Urothelium cell line (cell line): ENCODE measurements around the gene FANCL.
"Not testable (repeated sequence)": the region's sequence is repeated elsewhere in the genome, so short reads cannot be mapped to it uniquely, and the experiment has no call there.

ENCODE experiments used
- DNase-seq: peaks from one replicate; pipeline ENCODE4 v3.0.0; 2011; ENCODE audit warnings: low spot score, mixed read lengths
- FAIRE-seq: peaks from 2 replicates; lab custom pipeline; 2011; peaks lifted over from hg19 to GRCh38; lab: Jason Lieb, UNC

FANCL gene

GRCh38 chr2:58240670-58241545, at the start of gene FANCL:
FANCL (minus strand) TSS chr2:58241325; CDS start chr2:58241313, 12 bp downstream.
- DNase-seq: peak; percentile 97
- FAIRE-seq: no peak

DNA sequence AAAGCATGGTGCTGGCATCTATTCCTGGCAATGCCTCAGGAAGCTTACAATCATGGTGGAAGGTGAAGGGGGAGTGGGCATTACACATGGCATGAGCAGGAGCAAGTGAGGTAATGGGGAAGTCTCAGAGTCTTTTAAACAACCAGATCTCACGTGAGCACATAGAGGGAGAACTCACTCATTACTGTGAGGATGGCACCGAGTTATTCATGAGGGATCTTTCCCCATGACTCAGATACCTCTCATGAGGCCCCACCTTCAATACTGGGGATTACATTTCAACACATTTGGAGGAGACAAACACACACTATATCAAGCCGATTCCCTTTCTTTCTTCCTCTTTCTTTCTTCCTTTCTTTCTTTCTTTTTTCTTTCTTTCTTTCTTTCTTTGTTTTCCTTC, 47.9 kb upstream of the FANCL start:
- FAIRE-seq: no peak
- no peak for DNase-seq

DNA sequence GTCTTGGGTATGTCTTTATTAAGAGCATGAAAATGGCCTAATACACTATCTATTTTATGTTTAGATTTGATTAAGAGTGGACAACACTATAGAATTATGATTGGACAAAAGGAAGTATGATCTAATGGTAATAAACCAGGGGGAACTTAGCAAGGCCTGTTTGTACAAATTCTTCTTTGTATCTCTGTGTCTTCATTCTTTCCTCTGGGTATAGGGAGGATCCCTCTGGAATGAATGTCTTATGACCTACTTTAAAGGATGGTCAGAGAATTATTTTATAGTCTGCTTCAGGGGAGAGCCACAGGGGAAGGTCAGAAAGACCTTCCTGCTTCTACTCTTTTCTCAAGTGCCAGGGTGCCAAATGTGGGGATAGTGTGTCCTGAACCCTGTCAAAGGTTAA, 42.8 kb upstream of the FANCL start:
- FAIRE-seq (no peak), DNase-seq (no peak)

DNA sequence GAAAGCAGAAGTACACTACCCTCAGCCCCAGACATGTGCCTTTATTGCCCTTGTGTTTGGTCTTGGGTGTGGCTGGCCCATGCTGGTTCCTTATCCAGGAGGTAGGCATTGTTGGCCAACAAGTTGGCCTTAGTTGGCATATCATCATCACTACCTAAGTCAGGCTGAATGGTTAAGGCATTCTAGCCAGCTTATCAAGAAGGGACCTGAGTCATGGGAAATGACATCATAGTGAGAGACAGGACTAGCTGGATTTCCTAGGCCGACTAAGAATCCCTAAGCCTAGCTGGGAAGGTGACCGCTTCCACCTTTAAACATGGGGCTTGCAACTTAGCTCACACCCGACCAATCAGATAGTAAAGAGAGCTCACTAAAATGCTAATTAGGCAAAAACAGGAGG, 34.0 kb upstream of the FANCL start:
- not testable (repeated sequence) for FAIRE-seq, DNase-seq

DNA sequence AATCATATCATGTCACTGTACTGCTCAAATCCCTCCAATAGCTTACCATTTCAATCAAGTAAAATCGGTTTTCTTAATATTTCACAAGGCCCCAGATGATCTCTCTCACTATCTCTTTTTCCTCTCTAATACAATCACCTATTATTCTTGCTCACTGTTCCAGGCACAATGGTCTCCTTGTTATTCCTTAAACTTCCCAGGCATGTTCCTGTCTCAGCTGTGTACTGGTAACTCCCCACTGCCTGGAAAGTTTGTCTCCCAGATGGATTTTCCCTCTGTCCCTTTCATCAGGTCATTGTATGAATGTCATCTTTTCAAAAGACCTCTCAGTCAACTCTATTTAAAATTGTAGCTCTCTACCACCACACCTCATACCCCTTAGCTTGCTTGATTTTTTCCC, 30.7 kb upstream of the FANCL start:
- DNase-seq (no peak), FAIRE-seq (no peak)

GRCh38 chr2:58268685-58269084, 27.6 kb upstream of the FANCL start:
- no peak for FAIRE-seq
- DNase-seq: no peak

- DNase-seq (no peak), FAIRE-seq (no peak)
These were observed 25.1 kb upstream of the FANCL start for GRCh38 chr2:58266211-58266610.

- FAIRE-seq (no peak), DNase-seq (no peak)
These were observed 20.1 kb upstream of the FANCL start for GRCh38 chr2:58261209-58261608.

DNA sequence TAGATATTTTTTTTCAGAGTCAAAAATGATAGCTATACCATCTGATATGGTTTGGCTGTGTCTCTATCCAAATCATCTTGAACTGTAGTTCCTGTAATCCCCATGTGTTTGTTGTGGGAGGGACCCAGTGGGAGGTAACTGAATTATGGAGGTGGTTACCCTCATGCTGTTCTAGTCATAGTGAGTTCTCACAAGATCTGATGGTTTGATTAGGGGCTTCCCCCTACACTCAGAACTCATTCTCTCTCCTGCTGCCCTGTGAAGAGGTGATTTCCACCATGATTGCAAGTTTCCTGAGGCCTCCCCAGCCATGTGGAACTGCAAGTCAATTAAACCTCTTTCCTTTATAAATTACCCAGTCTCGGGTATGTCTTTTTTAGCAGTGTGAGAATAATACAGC, 17.3 kb upstream of the FANCL start:
- FAIRE-seq, DNase-seq: not testable (repeated sequence)

GRCh38 chr2:58251331-58252201, 10.4 kb upstream of the FANCL start:
- peak; percentile 87 for FAIRE-seq
- not testable (repeated sequence) for DNase-seq

GRCh38 chr2:58241546-58241864, 380 bp upstream of the FANCL start:
- no peak for DNase-seq
- FAIRE-seq: no peak

GRCh38 chr2:58239243-58239925, 1.7 kb downstream of the FANCL start:
- DNase-seq (no peak), FAIRE-seq (no peak)

- FAIRE-seq: no peak
- DNase-seq: no peak
These were observed 3.4 kb downstream of the FANCL start for GRCh38 chr2:58237741-58238140.

- DNase-seq (no peak), FAIRE-seq (no peak)
These were observed 5.1 kb downstream of the FANCL start for GRCh38 chr2:58235984-58236383.

GRCh38 chr2:58235170-58235569, 6.0 kb downstream of the FANCL start:
- no peak for FAIRE-seq
- no peak for DNase-seq

DNA sequence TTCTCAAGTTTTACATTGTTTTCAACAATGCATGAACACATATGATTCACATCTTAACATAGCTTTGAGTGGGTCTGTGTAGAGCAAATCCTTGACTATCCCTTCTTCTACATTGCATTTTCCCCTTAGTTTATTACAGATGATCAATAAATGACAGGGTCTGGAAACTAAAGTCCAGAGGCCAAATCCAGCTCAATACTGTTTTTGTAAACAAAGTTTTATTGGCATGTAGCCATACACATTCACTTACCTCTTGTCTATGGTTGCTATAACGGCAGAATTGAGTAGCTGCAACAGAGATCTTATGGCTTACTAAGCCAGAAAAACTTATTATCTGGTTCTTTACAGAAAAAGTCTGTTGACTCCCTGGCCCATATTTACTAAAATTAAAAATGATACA, 12.8 kb downstream of the FANCL start:
- no peak for DNase-seq
- FAIRE-seq: no peak

- no peak for DNase-seq
- FAIRE-seq: no peak
These were observed 13.8 kb downstream of the FANCL start for GRCh38 chr2:58227171-58227917.

DNA sequence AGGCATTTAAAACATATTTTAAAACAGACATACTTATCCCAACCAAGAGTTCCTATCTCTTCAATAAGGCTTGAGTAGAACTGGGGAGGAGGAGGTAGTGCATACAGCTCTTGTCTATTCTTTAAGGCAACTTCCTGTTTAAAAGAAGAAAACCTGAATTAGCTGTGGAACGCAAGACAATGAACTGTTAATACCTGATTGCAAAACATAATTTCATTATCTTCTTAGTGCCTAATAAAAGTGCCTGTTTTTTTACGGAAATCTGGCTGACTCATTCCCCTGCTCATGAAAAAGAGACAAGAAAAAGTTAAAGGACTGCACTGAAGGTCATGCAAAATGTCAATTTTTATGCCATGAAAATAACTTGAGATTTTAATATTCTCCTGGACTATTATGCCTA, 19.2 kb downstream of the FANCL start:
- DNase-seq (no peak), FAIRE-seq (no peak)

DNA sequence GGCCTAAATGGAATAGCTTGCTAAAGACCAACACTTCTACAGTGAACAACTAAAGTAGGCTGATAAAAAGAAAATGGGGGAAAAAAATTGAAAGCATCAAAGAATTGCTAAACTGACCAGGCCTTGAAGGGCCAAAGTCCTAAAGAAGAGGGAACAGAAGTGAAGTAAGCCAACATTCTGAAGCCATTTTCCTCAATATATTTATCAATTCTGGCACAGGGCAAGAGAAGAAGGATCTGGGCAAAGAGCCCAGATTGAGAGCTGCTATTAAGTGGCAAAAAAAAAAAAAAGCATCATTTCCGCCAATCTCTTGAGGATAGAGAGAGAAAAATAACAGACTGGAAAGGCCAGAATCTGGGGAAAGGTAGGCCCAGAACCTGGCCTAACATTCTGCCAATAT, 25.7 kb downstream of the FANCL start:
- FAIRE-seq (no peak), DNase-seq (no peak)

GRCh38 chr2:58210951-58211568, 30.1 kb downstream of the FANCL start:
- DNase-seq, FAIRE-seq: not testable (repeated sequence)
